BJ (cell line): Measurements from ENCODE around the gene UBE2F. TPM values are rescaled to one million over a fixed set of nuclear protein-coding genes. Genes with fewer than 3 reads are reported as not detected.

ENCODE experiments used
- CTCF ChIA-PET: fragments of 350-600 bp; formaldehyde crosslinking; extraction: SDS; loops from one replicate; lab custom pipeline; 2021; ENCODE audit warnings: antibody characterized with exemption, inconsistent platforms; lab: Yijun Ruan, JAX
- POLR2A ChIA-PET: fragments of 300-600 bp; sonication (Branson Sonifier 250); formaldehyde crosslinking; extraction: SDS; loops from one replicate; lab custom pipeline; 2021; ENCODE audit warnings: antibody characterized with exemption; lab: Charles Lee
- DNase-seq: peaks from one replicate; pipeline ENCODE4 v3.0.0-alpha.2; 2011; ENCODE audit warnings: low read depth
- H3K27me3 ChIP-seq: 2 replicates; pipeline ENCODE4 v1.6.0; 2011; ENCODE audit warnings: low read length; ENCODE audit not compliant: control insufficient read depth, insufficient read depth
- H3K36me3 ChIP-seq: 2 replicates; pipeline ENCODE4 v1.5.1; 2011; ENCODE audit warnings: low read length; ENCODE audit not compliant: control insufficient read depth, insufficient read depth
- H3K4me3 ChIP-seq: 2 replicates; pipeline ENCODE4 v1.5.1; 2011; ENCODE audit warnings: low read depth, mild to moderate bottlenecking, control low read depth, low read length
- CTCF ChIP-seq: IDR thresholded peaks from 2 replicates; pipeline ENCODE4 v1.5.1; 2011; ENCODE audit warnings: low read depth, mild to moderate bottlenecking, control low read depth, inconsistent platforms, low read length, moderate library complexity; ENCODE audit not compliant: insufficient read depth
- polyA plus RNA-seq: library from polyadenylated mRNA; depleted of rRNA; stranded (reverse); fragments of >200 nt; gene quantifications from 2 replicates; pipeline ENCODE4 v1.2.3, GENCODE V29; 2011

UBE2F gene
- polyA plus RNA-seq, 1 experiment: 47.9 TPM

- TF ChIP-seq CTCF: no peak
- ChIA-PET POLR2A (no interaction called here), CTCF (interaction anchor here (0.7 kb wide), 1 partner anchor 184 kb away, joined by 3 read pairs; no protein-coding TSS in a partner anchor)
- no peaks in the 10 kb centered on the region for H3K27me3 ChIP-seq
- H3K4me3 ChIP-seq: no peak overlapping the region
- peaks cover 28% of the 10 kb centered on the region for H3K36me3 ChIP-seq
- DNase-seq: no peak
These were observed 75.3 kb downstream of the UBE2F start for GRCh38 chr2:238042090-238042489.

- no peak for DNase-seq
- TF ChIP-seq CTCF: no peak
- ChIA-PET CTCF (no interaction called here), POLR2A (no interaction called here)
- Histone ChIP-seq H3K4me3 (no peak overlapping the region), H3K36me3 (peaks cover 23% of the 10 kb centered on the region), H3K27me3 (no peaks in the 10 kb centered on the region)
These were observed 76.2 kb downstream of the UBE2F start for GRCh38 chr2:238042849-238043584.

DNA sequence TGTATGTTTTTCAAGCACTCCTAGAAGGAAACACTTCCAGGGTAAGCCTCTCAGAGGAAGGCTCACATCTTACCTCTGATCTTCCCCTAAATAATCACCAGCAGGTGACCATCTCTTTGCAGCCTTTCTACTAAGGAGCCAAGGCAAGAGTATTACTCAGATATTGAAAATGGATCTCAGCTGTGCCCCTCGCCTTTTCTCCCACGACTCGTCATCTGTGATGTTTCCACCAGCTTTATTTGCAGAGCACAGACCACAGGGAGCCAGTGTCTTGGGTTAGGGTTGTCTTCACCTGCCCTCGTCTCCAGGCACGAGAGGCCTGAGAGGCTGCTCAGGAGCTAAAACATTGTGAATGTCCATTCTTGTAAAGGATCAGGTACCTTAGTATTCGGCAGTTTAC lies 77.0 kb downstream of the UBE2F start:
- Histone ChIP-seq H3K36me3 (peaks cover 20% of the 10 kb centered on the region), H3K27me3 (no peaks in the 10 kb centered on the region), H3K4me3 (no peak overlapping the region)
- CTCF ChIA-PET: no interaction called here
- DNase-seq: no peak
- POLR2A ChIA-PET: no interaction called here
- no peak for TF ChIP-seq CTCF

GRCh38 chr2:238045575-238045974 lies 78.8 kb downstream of the UBE2F start:
- TF ChIP-seq CTCF: no peak
- ChIA-PET CTCF (no interaction called here), POLR2A (no interaction called here)
- Histone ChIP-seq H3K36me3 (peaks cover 14% of the 10 kb centered on the region), H3K27me3 (no peaks in the 10 kb centered on the region), H3K4me3 (no peak overlapping the region)
- DNase-seq: no peak

- ChIA-PET CTCF (no interaction called here), POLR2A (no interaction called here)
- Histone ChIP-seq H3K36me3 (peaks cover 10% of the 10 kb centered on the region), H3K27me3 (no peaks in the 10 kb centered on the region), H3K4me3 (no peak overlapping the region)
- no peak for TF ChIP-seq CTCF
- no peak for DNase-seq
These were observed 80.0 kb downstream of the UBE2F start for GRCh38 chr2:238046725-238047270.
